SH-SY5Y (cell line): ENCODE results near the gene HDDC2.

ENCODE experiments used
- GATA2 ChIP-seq: IDR thresholded peaks from 2 replicates; pipeline ENCODE4 v1.6.1; 2011; ENCODE audit warnings: mild to moderate bottlenecking, low read depth, low read length
- GATA3 ChIP-seq: IDR thresholded peaks from 2 replicates; pipeline ENCODE4 v1.6.1; 2011; ENCODE audit warnings: low read depth, mild to moderate bottlenecking, low read length, moderate library complexity

DNA sequence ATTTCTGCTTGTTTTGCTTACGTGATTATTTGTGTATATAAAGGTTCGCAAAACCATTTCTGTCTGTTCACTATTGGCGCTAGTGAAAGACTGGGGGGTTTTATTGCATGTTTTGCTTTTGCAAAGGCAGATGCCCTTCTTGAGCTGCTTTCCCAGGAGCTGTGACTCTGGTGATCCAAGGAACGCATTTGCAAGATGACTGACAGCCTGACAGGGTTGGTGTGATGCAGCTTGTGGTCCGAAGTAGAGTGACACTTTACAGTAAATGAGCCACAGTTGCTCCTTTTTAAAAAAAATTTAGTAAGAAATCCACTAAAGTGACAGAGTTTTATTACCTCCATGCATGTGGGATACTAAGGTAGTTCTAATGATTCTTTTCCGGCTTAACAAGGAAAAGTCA lies 74.5 kb downstream of the HDDC2 start:
- TF ChIP-seq GATA2 (no peak), GATA3 (no peak)
